Measurements from ENCODE around the gene DNAH3.
A peak's percentile ranks its signal among the peaks of the same experiment; 100 is the strongest.
"Not testable (repeated sequence)": the region's sequence is repeated elsewhere in the genome, so short reads cannot be mapped to it uniquely, and the experiment has no call there.

Gene DNAH3

GRCh38 chr16:21169249-21169981, 18.8 kb upstream of the DNAH3 start:
- peak; percentile 36 for DNase-seq (ENCODE audit: low spot score)

- no peak for DNase-seq (ENCODE audit: low spot score)
Measured at GRCh38 chr16:21167929-21168602, 17.4 kb upstream of the DNAH3 start.

GRCh38 chr16:21167360-21167759, 16.7 kb upstream of the DNAH3 start:
- DNase-seq (ENCODE audit: low spot score), result peak; percentile 63

GRCh38 chr16:21166561-21166961, 15.9 kb upstream of the DNAH3 start:
- DNase-seq (ENCODE audit: low spot score), result no peak

GRCh38 chr16:21164521-21165168, 14.0 kb upstream of the DNAH3 start:
- DNase-seq (ENCODE audit: low spot score), result no peak

- no peak for DNase-seq (ENCODE audit: low spot score)
Measured at GRCh38 chr16:21163576-21163975, 12.9 kb upstream of the DNAH3 start.

- no peak for DNase-seq (ENCODE audit: low spot score)
Measured at GRCh38 chr16:21162661-21163151, 12.1 kb upstream of the DNAH3 start.

GRCh38 chr16:21161211-21161610, 10.6 kb upstream of the DNAH3 start:
- DNase-seq (ENCODE audit: low spot score), result no peak

GRCh38 chr16:21160276-21160675, 9.6 kb upstream of the DNAH3 start:
- no peak for DNase-seq (ENCODE audit: low spot score)

GRCh38 chr16:21159281-21159951, 8.8 kb upstream of the DNAH3 start:
- no peak for DNase-seq (ENCODE audit: low spot score)

GRCh38 chr16:21158208-21159110, 7.8 kb upstream of the DNAH3 start, which contains the start of gene LDAF1:
TSS of gene LDAF1 (plus strand) at chr16:21158674. CDS start at chr16:21161183, 2,509 bp downstream.
- peak; percentile 86 for DNase-seq (ENCODE audit: low spot score)

GRCh38 chr16:21157632-21158031, 7.0 kb upstream of the DNAH3 start:
- no peak for DNase-seq (ENCODE audit: low spot score)

GRCh38 chr16:21156767-21157467, 6.3 kb upstream of the DNAH3 start:
- DNase-seq (ENCODE audit: low spot score), result peak; percentile 76

- not testable (repeated sequence) for DNase-seq (ENCODE audit: low spot score)
Measured at GRCh38 chr16:21156011-21156410, 5.4 kb upstream of the DNAH3 start.

- DNase-seq (ENCODE audit: low spot score), result not testable (repeated sequence)
Measured at GRCh38 chr16:21153124-21153729, 2.6 kb upstream of the DNAH3 start.

- DNase-seq (ENCODE audit: low spot score), result not testable (repeated sequence)
Measured at GRCh38 chr16:21152160-21153030, 1.7 kb upstream of the DNAH3 start.

- no peak for DNase-seq (ENCODE audit: low spot score)
Measured at GRCh38 chr16:21145738-21146137, 4.9 kb downstream of the DNAH3 start.

- DNase-seq (ENCODE audit: low spot score), result no peak
Measured at GRCh38 chr16:21134053-21134452, 16.6 kb downstream of the DNAH3 start.

GRCh38 chr16:21130811-21131210, 19.8 kb downstream of the DNAH3 start:
- DNase-seq (ENCODE audit: low spot score), result no peak

Measured in hepatic stellate cell (primary cell).